ENCODE results near the gene UBE2Q2.
"Not testable (repeated sequence)": the region's sequence is repeated elsewhere in the genome, so short reads cannot be mapped to it uniquely, and the experiment has no call there.

The UBE2Q2 gene

DNA sequence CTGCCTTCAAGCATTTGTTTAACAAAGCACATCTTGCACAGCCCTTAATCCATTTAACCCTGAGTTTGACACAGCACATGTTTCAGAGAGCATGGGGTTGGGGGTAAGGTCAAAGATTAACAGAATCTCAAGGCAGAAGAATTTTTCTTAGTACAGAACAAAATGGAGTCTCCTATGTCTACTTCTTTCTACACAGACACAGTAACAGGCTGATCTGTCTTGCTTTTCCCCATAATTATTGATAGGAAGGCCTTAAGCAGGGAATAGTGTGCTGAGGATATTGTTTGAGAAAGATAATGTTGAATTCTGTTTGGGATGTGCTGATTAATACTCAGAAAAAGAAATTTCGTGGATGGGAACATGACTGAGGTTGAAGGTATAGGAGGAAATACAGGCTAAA lies 28.3 kb downstream of the UBE2Q2 start:
- H3K27me3 ChIP-seq (ENCODE audit: insufficient read depth, low read length); H3K9me3 ChIP-seq (ENCODE audit: insufficient read depth, low read depth, low read length); H3K4me3 ChIP-seq (ENCODE audit: low read length); H3K27ac ChIP-seq (ENCODE audit: low read length): not testable (repeated sequence)
- H3K4me1 ChIP-seq (ENCODE audit: insufficient read depth, low read length), result peaks cover 42% of the 10 kb centered on the region
- peaks cover 53% of the 10 kb centered on the region for H3K36me3 ChIP-seq (ENCODE audit: insufficient read depth, low read depth, low read length)
- peak overlapping the region; percentile 23 for H3K9ac ChIP-seq (ENCODE audit: low read depth, low read length)

DNA sequence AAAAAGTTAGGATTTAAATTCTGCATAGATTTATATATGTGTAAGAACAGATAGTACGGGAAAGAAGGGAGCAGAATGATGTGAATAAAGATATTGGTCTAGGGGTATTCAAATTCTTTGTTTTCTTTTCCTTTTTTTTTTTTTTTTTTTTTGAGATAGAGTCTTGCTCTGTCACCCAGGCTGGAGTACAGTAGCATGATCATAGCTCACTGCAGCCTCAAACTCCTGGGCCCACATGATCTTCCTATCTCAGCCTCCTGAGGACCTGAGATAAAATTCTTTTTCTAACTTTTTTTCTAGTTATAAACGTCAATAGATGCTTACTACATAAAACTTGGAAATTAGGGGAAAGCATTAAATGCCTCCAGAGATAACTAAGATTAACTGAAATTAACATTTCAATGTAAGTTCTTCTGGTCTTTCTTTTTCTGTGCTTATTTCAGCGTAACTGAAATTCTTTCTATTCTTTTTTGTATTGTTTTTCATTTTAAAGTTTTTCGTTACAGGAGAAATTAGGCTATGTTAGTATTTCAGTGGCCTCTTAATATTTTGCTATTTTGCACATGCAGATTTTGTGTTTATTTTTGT lies 29.2 kb downstream of the UBE2Q2 start:
- H3K4me1 ChIP-seq (ENCODE audit: insufficient read depth, low read length), result peaks cover 33% of the 10 kb centered on the region
- no peak overlapping the region for H3K4me3 ChIP-seq (ENCODE audit: low read length)
- no peaks in the 10 kb centered on the region for H3K9me3 ChIP-seq (ENCODE audit: insufficient read depth, low read depth, low read length)
- no peaks in the 10 kb centered on the region for H3K27me3 ChIP-seq (ENCODE audit: insufficient read depth, low read length)
- peaks cover 59% of the 10 kb centered on the region for H3K36me3 ChIP-seq (ENCODE audit: insufficient read depth, low read depth, low read length)
- no peak overlapping the region for H3K27ac ChIP-seq (ENCODE audit: low read length)
- no peak overlapping the region for H3K9ac ChIP-seq (ENCODE audit: low read depth, low read length)

DNA sequence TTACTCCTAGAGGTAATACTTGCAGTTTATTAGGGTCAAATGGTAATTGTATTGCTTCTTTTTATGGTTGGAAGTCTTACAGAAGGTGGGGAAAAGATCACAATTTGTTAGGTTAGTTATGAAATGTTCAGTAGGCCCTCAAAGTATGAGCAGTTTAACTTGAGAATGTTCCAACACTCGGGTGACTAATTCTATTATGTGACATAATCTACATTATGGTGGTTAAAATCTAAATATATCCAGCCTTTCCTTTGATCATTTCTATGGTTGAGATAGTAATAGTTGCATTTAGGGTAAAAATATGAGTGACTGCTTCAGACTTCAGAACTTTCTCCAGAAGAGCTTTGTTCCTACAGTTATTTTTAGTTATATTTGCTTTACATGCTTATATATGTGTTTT lies 40.8 kb downstream of the UBE2Q2 start:
- no peak overlapping the region for H3K4me3 ChIP-seq (ENCODE audit: low read length)
- H3K9ac ChIP-seq (ENCODE audit: low read depth, low read length), result no peak overlapping the region
- H3K27ac ChIP-seq (ENCODE audit: low read length), result no peak overlapping the region
- no peaks in the 10 kb centered on the region for H3K4me1 ChIP-seq (ENCODE audit: insufficient read depth, low read length)
- H3K9me3 ChIP-seq (ENCODE audit: insufficient read depth, low read depth, low read length), result no peaks in the 10 kb centered on the region
- no peaks in the 10 kb centered on the region for H3K27me3 ChIP-seq (ENCODE audit: insufficient read depth, low read length)
- H3K36me3 ChIP-seq (ENCODE audit: insufficient read depth, low read depth, low read length), result peaks cover 80% of the 10 kb centered on the region

DNA sequence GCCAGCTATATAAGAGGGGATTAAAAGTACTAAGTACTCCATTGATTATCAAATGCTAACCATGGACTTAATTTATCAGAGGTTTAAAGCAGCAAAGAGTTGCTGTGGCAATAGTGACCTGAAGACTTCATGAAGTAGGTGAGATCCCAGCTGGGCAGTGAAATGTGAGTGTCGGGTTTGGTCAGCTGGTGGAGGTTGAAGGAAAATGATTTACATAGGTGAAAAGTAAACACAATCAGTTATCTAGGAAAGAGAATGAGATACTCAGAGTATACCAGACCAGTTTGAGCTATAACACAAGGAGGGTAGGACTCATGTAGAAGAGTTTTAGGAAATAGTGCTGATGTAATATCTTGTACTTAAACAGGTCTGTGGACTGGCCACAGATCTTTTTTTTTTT lies 43.9 kb downstream of the UBE2Q2 start:
- Histone ChIP-seq H3K36me3 (ENCODE audit: insufficient read depth, low read depth, low read length) (peaks cover 80% of the 10 kb centered on the region), H3K4me1 (ENCODE audit: insufficient read depth, low read length) (no peaks in the 10 kb centered on the region), H3K4me3 (ENCODE audit: low read length) (no peak overlapping the region), H3K27ac (ENCODE audit: low read length) (no peak overlapping the region), H3K9ac (ENCODE audit: low read depth, low read length) (no peak overlapping the region), H3K9me3 (ENCODE audit: insufficient read depth, low read depth, low read length) (no peaks in the 10 kb centered on the region), H3K27me3 (ENCODE audit: insufficient read depth, low read length) (no peaks in the 10 kb centered on the region)

DNA sequence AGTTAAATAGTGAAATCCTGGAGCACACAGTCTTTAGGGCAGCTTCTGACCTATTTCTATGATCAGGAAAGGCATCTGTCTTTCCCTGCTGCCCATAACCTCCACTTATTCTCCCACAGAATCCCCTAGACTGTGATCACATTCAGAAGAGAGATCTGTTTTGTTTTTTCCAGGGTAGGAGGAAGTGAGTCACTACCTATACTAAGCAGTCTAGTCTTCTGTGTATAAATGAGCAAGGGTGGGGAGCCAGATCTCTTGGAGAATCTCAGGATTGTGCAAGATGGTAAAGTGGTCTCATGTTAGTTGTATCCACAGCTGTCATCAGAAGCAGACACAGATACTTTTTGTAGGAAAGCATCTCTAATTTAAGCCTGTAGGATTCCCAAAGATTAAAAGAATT lies 48.6 kb downstream of the UBE2Q2 start:
- no peak overlapping the region for H3K4me3 ChIP-seq (ENCODE audit: low read length)

DNA sequence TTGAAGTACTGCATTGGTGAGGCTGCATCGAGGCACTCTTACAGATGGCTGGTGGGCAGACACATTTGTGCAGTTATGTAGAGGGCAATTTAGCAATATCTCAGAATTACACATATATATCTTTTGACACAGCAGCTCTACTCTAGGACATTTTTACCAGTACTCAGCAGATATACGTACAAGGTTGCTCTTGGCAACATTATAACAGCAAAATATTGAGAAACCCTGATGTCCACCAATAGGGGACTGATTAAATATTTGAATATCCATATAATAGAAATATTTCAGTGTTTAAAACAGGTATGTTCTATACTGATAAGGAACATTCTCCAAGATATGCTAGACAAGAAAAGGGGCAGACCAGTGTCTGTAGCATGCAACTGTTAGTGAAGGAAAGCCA lies 52.5 kb downstream of the UBE2Q2 start:
- peaks cover 65% of the 10 kb centered on the region for H3K36me3 ChIP-seq (ENCODE audit: insufficient read depth, low read depth, low read length)
- H3K4me3 ChIP-seq (ENCODE audit: low read length), result no peak overlapping the region
- no peaks in the 10 kb centered on the region for H3K9me3 ChIP-seq (ENCODE audit: insufficient read depth, low read depth, low read length)
- H3K9ac ChIP-seq (ENCODE audit: low read depth, low read length), result no peak overlapping the region
- H3K27me3 ChIP-seq (ENCODE audit: insufficient read depth, low read length), result no peaks in the 10 kb centered on the region
- H3K4me1 ChIP-seq (ENCODE audit: insufficient read depth, low read length), result no peaks in the 10 kb centered on the region
- no peak overlapping the region for H3K27ac ChIP-seq (ENCODE audit: low read length)

More for the DNA sequence above, 48.6 kb downstream of the UBE2Q2 start:
- Histone ChIP-seq H3K27ac (ENCODE audit: low read length) (no peak overlapping the region), H3K27me3 (ENCODE audit: insufficient read depth, low read length) (no peaks in the 10 kb centered on the region), H3K36me3 (ENCODE audit: insufficient read depth, low read depth, low read length) (peaks cover 68% of the 10 kb centered on the region), H3K9me3 (ENCODE audit: insufficient read depth, low read depth, low read length) (no peaks in the 10 kb centered on the region), H3K9ac (ENCODE audit: low read depth, low read length) (no peak overlapping the region), H3K4me1 (ENCODE audit: insufficient read depth, low read length) (no peaks in the 10 kb centered on the region)

DNA sequence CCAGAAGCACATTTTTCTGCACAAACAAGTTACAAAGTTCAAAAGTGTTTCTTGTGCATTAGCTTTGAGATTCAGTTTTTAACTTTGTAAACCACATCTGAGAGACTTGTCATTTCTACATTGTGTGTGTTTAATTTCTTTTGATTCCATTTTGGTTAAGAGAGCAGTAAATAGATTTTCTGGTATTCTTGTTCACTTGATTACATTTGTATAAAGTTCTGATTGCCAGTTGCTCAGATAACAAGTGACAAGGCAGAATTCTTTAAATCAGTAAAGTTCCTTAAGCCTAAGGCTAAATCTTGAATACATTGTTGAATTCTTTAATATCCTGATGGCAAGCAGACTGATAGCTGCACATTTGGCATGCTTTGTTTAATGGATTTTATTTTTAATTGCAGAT lies 57.3 kb downstream of the UBE2Q2 start:
- Histone ChIP-seq H3K9ac (ENCODE audit: low read depth, low read length) (no peak overlapping the region), H3K9me3 (ENCODE audit: insufficient read depth, low read depth, low read length) (no peaks in the 10 kb centered on the region), H3K27ac (ENCODE audit: low read length) (no peak overlapping the region), H3K4me1 (ENCODE audit: insufficient read depth, low read length) (peaks cover 23% of the 10 kb centered on the region), H3K4me3 (ENCODE audit: low read length) (no peak overlapping the region), H3K27me3 (ENCODE audit: insufficient read depth, low read length) (no peaks in the 10 kb centered on the region), H3K36me3 (ENCODE audit: insufficient read depth, low read depth, low read length) (peaks cover 51% of the 10 kb centered on the region)

DNA sequence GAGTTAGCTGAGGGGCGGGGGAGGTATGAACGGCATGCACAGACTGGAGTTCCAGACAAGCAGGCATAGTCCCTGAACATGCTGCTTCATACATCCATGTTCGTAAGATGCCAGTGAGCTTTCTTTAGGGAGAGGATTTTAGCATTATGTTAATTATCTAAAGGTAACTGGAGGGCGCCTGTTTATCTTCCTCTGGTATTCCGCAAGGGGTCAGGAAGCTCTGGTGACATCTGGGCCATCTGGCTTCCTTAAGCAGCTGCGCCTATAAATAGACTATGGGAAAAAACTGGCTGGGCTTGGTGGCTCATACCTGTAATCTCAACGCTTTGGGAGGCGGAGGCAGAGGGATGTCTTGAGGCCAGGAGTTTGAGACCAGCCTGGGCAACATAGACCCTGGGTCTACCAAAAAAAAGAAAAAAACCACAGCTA lies 58.9 kb downstream of the UBE2Q2 start:
- Histone ChIP-seq H3K27me3 (ENCODE audit: insufficient read depth, low read length) (no peaks in the 10 kb centered on the region), H3K36me3 (ENCODE audit: insufficient read depth, low read depth, low read length) (peaks cover 61% of the 10 kb centered on the region), H3K4me1 (ENCODE audit: insufficient read depth, low read length) (peaks cover 23% of the 10 kb centered on the region), H3K9ac (ENCODE audit: low read depth, low read length) (peak overlapping the region; percentile 99; the same call in 1 of the 2 replicates), H3K9me3 (ENCODE audit: insufficient read depth, low read depth, low read length) (no peaks in the 10 kb centered on the region), H3K4me3 (ENCODE audit: low read length) (peak overlapping the region; percentile 100; the same call in 1 of the 2 replicates), H3K27ac (ENCODE audit: low read length) (peak overlapping the region; percentile 39)

DNA sequence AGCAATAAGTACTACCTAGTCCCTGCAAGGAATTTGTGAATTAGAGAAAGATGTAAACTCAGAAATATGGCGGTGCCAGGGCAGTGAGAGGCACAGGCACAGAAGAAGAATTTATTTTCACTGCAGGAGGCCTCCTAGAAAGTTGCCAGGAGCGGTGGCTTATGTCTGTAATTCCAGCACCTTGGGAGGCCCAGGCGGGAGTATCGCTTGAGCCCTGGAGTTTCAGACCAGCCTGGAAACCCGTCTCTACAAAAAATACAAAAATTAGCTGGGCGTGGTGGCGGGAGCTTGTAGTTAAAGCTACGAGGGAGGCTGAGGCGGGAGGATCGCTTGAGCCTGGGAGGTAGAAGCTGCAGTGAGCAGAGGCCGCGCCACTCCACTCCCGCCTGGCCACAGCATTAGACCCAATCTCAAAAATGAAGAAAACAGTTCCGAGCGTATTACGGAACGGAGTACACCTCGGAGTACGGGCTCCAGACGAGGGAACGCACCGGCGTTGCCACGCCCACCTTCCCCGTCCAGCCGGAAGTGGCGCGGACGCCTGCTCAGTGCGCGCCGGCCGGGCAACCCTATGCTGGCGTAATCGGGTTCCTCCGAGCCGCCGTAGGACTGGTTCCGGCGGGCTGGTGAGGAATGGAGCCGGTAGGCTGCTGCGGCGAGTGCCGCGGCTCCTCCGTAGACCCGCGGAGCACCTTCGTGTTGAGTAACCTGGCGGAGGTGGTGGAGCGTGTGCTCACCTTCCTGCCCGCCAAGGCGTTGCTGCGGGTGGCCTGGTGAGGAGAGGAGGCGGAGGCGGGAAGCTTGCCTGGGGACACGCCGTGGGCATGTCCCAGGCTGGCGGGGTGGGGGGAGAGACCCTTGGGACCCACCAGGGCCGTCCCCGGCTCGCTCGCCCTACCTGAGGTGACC lies 60.3 kb downstream of the UBE2Q2 start, which contains the start of gene FBXO22:
Gene FBXO22 (plus strand): TSS at position 548 of the 909 bp plus-strand sequence. CDS start 86 bp downstream, at position 634.
- Histone ChIP-seq H3K36me3 (ENCODE audit: insufficient read depth, low read depth, low read length) (peaks cover 60% of the 10 kb centered on the region), H3K27ac (ENCODE audit: low read length) (peak within 1 kb of the TSS; percentile 95), H3K9me3 (ENCODE audit: insufficient read depth, low read depth, low read length) (no peaks in the 10 kb centered on the region), H3K27me3 (ENCODE audit: insufficient read depth, low read length) (no peaks in the 10 kb centered on the region), H3K4me3 (ENCODE audit: low read length) (peak within 1 kb of the TSS; percentile 100), H3K4me1 (ENCODE audit: insufficient read depth, low read length) (peaks cover 23% of the 10 kb centered on the region), H3K9ac (ENCODE audit: low read depth, low read length) (peak within 1 kb of the TSS; percentile 99)

DNA sequence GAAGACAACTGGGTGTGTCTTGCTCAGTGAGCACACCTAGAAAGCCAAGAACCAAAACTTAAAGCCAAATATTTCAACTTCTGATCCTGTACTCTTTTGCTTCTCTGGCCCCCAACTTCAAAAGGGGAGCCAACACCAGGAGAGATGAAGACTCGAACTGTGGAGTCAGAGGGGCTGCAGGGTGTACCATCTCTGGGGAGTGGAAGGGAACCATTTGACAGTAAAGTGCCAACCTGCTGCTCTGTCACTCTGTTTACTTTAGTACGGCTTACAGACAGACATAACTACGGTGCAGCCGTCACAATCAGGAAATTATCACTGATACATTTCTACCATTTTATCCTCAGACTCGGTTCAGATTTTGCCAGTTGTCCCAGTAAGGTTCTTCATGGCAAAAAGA lies 62.0 kb downstream of the UBE2Q2 start:
- no peak overlapping the region for H3K27ac ChIP-seq (ENCODE audit: low read length)
- H3K36me3 ChIP-seq (ENCODE audit: insufficient read depth, low read depth, low read length), result peaks cover 60% of the 10 kb centered on the region
- H3K4me1 ChIP-seq (ENCODE audit: insufficient read depth, low read length), result peaks cover 23% of the 10 kb centered on the region
- no peaks in the 10 kb centered on the region for H3K27me3 ChIP-seq (ENCODE audit: insufficient read depth, low read length)
- no peak overlapping the region for H3K9ac ChIP-seq (ENCODE audit: low read depth, low read length)
- peak overlapping the region; percentile 43; the same call in 1 of the 2 replicates for H3K4me3 ChIP-seq (ENCODE audit: low read length)
- H3K9me3 ChIP-seq (ENCODE audit: insufficient read depth, low read depth, low read length), result no peaks in the 10 kb centered on the region

DNA sequence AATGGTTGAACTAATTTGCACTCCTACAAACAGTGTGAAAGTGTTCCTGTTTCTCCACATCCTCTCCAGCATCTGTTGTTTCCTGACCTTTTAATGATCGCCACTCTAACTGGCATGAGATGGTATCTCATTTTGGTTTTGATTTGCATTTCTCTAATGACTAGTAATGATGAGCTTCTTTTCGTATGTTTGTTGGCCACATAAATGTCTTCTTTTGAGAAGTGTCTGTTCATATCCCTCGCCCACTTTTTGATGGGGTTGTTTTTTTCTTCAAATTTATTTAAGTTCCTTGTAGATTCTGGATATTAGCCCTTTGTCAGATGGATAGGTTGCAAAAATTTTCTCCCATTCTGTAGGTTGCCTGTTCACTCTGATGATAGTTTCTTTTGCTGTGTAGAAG lies 67.1 kb downstream of the UBE2Q2 start:
- H3K27ac ChIP-seq (ENCODE audit: low read length); H3K9ac ChIP-seq (ENCODE audit: low read depth, low read length); H3K27me3 ChIP-seq (ENCODE audit: insufficient read depth, low read length); H3K9me3 ChIP-seq (ENCODE audit: insufficient read depth, low read depth, low read length); H3K4me3 ChIP-seq (ENCODE audit: low read length); H3K4me1 ChIP-seq (ENCODE audit: insufficient read depth, low read length): not testable (repeated sequence)
- H3K36me3 ChIP-seq (ENCODE audit: insufficient read depth, low read depth, low read length), result peaks cover 65% of the 10 kb centered on the region

DNA sequence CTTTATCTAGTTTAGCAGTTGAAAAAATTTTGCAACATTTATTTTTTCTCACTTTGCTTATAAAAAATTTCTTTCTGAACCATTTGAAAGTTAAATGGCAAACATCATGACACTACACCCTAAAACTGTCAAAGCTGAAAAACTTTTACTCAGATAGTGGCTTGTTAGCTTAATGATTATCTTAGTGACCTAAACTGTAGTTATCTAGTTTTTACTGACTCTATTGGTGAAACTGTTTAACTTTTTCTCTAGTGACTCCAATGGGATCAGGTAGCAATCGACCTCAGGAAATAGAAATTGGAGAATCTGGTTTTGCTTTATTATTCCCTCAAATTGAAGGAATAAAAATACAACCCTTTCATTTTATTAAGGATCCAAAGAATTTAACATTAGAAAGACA lies 73.7 kb downstream of the UBE2Q2 start:
- Histone ChIP-seq H3K4me1 (ENCODE audit: insufficient read depth, low read length) (no peaks in the 10 kb centered on the region), H3K4me3 (ENCODE audit: low read length) (no peak overlapping the region), H3K27me3 (ENCODE audit: insufficient read depth, low read length) (no peaks in the 10 kb centered on the region), H3K27ac (ENCODE audit: low read length) (no peak overlapping the region), H3K9me3 (ENCODE audit: insufficient read depth, low read depth, low read length) (no peaks in the 10 kb centered on the region), H3K36me3 (ENCODE audit: insufficient read depth, low read depth, low read length) (peaks cover 71% of the 10 kb centered on the region), H3K9ac (ENCODE audit: low read depth, low read length) (no peak overlapping the region)
